ENCODE data around the gene SENP6. TPM values are rescaled to one million over a fixed set of nuclear protein-coding genes. Genes with fewer than 3 reads are reported as not detected.
A peak's percentile ranks its signal among the peaks of the same experiment; 100 is the strongest.

Gene SENP6
- total RNA-seq, 1 experiment from 2014 or later, result 116 TPM

DNA sequence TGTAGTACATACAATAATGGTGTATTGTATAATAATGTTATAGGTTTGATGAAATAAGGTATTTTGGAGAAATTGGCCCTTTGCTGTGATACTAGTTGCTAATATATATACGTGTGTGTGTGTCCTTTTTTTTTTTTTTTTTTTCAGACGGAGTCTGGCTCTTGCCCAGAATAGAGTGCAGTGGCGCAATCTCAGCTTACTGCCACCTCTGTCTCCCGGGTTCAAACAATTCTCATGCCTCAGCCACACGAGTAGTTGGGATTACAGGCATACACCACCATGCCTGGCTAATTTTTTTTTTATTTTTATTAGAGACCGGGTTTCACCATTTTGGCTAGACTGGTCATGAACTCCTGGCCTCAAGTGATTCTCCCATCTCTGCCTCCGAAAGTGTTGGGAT lies 23.3 kb downstream of the SENP6 start:
- Mint-ChIP-seq H3K27ac (0 out of 7 replicates have a peak overlapping the region, but pooled peaks of 1 of the 3 experiments have one; percentile 25), H3K4me1 (peaks cover 5 to 9% of the 10 kb centered on the region in 2 experiments; a peak in 2 of 4 replicates), H3K27me3 (ENCODE audit: low read depth) (no peaks in the 10 kb centered on the region), H3K4me3 (no peak overlapping the region), H3K36me3 (ENCODE audit: insufficient read depth in 1 of 3, low read depth in 3 of 3) (peaks cover 3 to 50% (median 49%) of the 10 kb centered on the region in 3 experiments), H3K9me3 (no peaks in the 10 kb centered on the region)
- no peaks in the 10 kb centered on the region for H3K9me3 ChIP-seq (ENCODE audit: control insufficient read depth, low read depth, low read length)
- no peak overlapping the region for H3K4ac ChIP-seq (ENCODE audit: low read depth, low read length)
- H3K79me1 ChIP-seq (ENCODE audit: insufficient read depth, low read depth, low read length, poor library complexity, severe bottlenecking), result peaks cover 6% of the 10 kb centered on the region
- H3K9ac ChIP-seq (ENCODE audit: extremely low read depth, insufficient read length, low read length), result no peak overlapping the region
- H3K27ac ChIP-seq (ENCODE audit: insufficient read length, low read depth, low read length), result no peak overlapping the region
- H2BK12ac ChIP-seq (ENCODE audit: insufficient read length, low read depth, low read length), result no peak overlapping the region
- no peaks in the 10 kb centered on the region for H3K27me3 ChIP-seq (ENCODE audit: insufficient read depth, low read length)
- H2AFZ ChIP-seq (ENCODE audit: low read length), result no peak overlapping the region
- H2BK15ac ChIP-seq (ENCODE audit: low read depth, low read length), result no peak overlapping the region
- no peak overlapping the region for H3K56ac ChIP-seq (ENCODE audit: insufficient read length, low read depth, low read length)
- H3T11ph ChIP-seq (ENCODE audit: low read length), result no peak overlapping the region
- no peaks in the 10 kb centered on the region for H3K23me2 ChIP-seq (ENCODE audit: insufficient read length, low read depth, low read length, poor library complexity, severe bottlenecking)
- no peak overlapping the region for H2BK20ac ChIP-seq (ENCODE audit: low read depth, low read length, poor library complexity, severe bottlenecking)
- no peak overlapping the region for H2BK120ac ChIP-seq (ENCODE audit: low read depth, low read length, poor library complexity, severe bottlenecking)
- DNase-seq, result no peak
- H3K23ac ChIP-seq (ENCODE audit: insufficient read length, low read depth, low read length), result no peak overlapping the region
- no CpG with 5 or more reads among the region's 7 CpGs for WGBS (ENCODE audit: extremely low coverage, insufficient read length, low lambda C conversion rate)
- H4K20me1 ChIP-seq (ENCODE audit: control insufficient read depth, insufficient read depth, insufficient read length), result no peaks in the 10 kb centered on the region
- no peak overlapping the region for H3K18ac ChIP-seq (ENCODE audit: insufficient read length, low read depth, low read length)
- H4K91ac ChIP-seq (ENCODE audit: insufficient read length, low read depth, low read length), result no peak overlapping the region
- H3K79me2 ChIP-seq (ENCODE audit: insufficient read depth, low read length), result peaks cover 5% of the 10 kb centered on the region; the same call in 1 of the 2 replicates
- no peak overlapping the region for H2AK5ac ChIP-seq (ENCODE audit: insufficient read length, low read length)
- no peak overlapping the region for H3K4me2 ChIP-seq (ENCODE audit: insufficient read depth, insufficient read length, low read length)
- H3K14ac ChIP-seq (ENCODE audit: insufficient read depth, low read length), result no peak overlapping the region
- no peak overlapping the region for H4K8ac ChIP-seq (replicated peaks; ENCODE audit: insufficient read length, low read depth, low read length)
- no peaks in the 10 kb centered on the region for H3K4me1 ChIP-seq (ENCODE audit: insufficient read depth, low read length)
- no peak overlapping the region for H2BK5ac ChIP-seq (ENCODE audit: insufficient read length, low read length)
- TF ChIP-seq, protein P1, sequence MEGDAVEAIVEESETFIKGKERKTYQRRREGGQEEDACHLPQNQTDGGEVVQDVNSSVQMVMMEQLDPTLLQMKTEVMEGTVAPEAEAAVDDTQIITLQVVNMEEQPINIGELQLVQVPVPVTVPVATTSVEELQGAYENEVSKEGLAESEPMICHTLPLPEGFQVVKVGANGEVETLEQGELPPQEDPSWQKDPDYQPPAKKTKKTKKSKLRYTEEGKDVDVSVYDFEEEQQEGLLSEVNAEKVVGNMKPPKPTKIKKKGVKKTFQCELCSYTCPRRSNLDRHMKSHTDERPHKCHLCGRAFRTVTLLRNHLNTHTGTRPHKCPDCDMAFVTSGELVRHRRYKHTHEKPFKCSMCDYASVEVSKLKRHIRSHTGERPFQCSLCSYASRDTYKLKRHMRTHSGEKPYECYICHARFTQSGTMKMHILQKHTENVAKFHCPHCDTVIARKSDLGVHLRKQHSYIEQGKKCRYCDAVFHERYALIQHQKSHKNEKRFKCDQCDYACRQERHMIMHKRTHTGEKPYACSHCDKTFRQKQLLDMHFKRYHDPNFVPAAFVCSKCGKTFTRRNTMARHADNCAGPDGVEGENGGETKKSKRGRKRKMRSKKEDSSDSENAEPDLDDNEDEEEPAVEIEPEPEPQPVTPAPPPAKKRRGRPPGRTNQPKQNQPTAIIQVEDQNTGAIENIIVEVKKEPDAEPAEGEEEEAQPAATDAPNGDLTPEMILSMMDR (conservative IDR thresholded peaks at IDR 0.05), result no peak
- H4K5ac ChIP-seq (ENCODE audit: insufficient read length, low read depth, low read length), result no peak overlapping the region

Data from H9 (cell line).